Measurements from ENCODE around the gene RSRC1.
"Not testable (repeated sequence)": the region's sequence is repeated elsewhere in the genome, so short reads cannot be mapped to it uniquely, and the experiment has no call there.

Gene RSRC1

GRCh38 chr3:158330870-158331269 is 221.0 kb downstream of the RSRC1 start:
- H3K9me3 ChIP-seq (ENCODE audit: control insufficient read depth, low read length), result no peaks in the 10 kb centered on the region
- no peak overlapping the region for H3K27ac ChIP-seq
- no peak overlapping the region for H2AFZ ChIP-seq
- no peaks in the 10 kb centered on the region for H3K36me3 ChIP-seq (ENCODE audit: control insufficient read depth, insufficient read depth, low read length)
- H3K4me1 ChIP-seq, result no peaks in the 10 kb centered on the region
- no peaks in the 10 kb centered on the region for H3K79me2 ChIP-seq
- H3K4me2 ChIP-seq (ENCODE audit: low read length), result no peak overlapping the region
- no peak overlapping the region for H3K4me3 ChIP-seq (ENCODE audit: low read depth, low read length)
- H3K27me3 ChIP-seq (ENCODE audit: control insufficient read depth, insufficient read depth, low read length), result no peaks in the 10 kb centered on the region
- no peak overlapping the region for H3K9ac ChIP-seq
- TF ChIP-seq, protein P1, sequence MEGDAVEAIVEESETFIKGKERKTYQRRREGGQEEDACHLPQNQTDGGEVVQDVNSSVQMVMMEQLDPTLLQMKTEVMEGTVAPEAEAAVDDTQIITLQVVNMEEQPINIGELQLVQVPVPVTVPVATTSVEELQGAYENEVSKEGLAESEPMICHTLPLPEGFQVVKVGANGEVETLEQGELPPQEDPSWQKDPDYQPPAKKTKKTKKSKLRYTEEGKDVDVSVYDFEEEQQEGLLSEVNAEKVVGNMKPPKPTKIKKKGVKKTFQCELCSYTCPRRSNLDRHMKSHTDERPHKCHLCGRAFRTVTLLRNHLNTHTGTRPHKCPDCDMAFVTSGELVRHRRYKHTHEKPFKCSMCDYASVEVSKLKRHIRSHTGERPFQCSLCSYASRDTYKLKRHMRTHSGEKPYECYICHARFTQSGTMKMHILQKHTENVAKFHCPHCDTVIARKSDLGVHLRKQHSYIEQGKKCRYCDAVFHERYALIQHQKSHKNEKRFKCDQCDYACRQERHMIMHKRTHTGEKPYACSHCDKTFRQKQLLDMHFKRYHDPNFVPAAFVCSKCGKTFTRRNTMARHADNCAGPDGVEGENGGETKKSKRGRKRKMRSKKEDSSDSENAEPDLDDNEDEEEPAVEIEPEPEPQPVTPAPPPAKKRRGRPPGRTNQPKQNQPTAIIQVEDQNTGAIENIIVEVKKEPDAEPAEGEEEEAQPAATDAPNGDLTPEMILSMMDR (IDR thresholded peaks at IDR 0.05), result no peak

DNA sequence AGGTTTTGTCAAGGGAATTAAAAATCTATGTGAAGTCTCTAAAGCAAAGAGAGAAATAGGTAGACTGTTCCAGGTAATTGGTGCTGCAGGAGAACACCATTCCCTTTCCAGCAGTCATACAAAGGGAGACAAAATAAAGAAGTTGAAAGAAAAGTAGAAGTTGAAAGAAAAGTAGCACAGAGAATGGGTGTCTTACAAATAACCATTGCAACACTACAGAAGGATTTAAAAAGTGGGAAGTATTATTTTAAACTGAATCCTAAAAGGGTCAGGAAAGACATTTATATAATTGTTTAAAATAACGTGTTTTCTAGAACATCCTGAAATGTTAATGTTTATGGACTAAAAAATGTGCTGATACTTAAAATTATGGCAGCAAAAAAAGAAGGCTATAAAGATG is 223.8 kb downstream of the RSRC1 start:
- Histone ChIP-seq H3K4me1 (no peaks in the 10 kb centered on the region), H3K79me2 (no peaks in the 10 kb centered on the region), H3K9ac (no peak overlapping the region), H2AFZ (no peak overlapping the region), H3K27me3 (ENCODE audit: control insufficient read depth, insufficient read depth, low read length) (no peaks in the 10 kb centered on the region), H3K9me3 (ENCODE audit: control insufficient read depth, low read length) (no peaks in the 10 kb centered on the region), H3K27ac (no peak overlapping the region), H3K36me3 (ENCODE audit: control insufficient read depth, insufficient read depth, low read length) (no peaks in the 10 kb centered on the region), H3K4me2 (ENCODE audit: low read length) (no peak overlapping the region), H3K4me3 (ENCODE audit: low read depth, low read length) (no peak overlapping the region)
- TF ChIP-seq, protein P1 (IDR thresholded peaks at IDR 0.05), result no peak

DNA sequence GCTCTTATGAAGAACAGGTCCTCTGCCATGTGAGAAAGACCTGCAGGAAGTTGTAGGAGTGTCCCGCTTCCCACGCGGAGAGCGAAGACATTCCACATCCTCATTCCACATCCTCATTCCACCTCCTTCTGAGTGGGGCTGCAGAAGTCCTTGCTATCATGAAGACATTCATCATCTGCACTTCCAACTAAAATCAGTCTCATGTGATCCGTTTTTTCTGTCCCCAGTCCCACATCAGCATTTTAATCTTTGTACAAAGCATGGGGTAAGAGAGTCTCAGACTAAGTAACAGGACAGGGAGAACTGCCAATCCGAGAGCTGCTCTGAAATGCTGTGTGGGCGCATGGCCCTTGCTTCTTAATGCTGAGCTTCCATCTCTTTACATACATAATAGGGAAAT is 227.2 kb downstream of the RSRC1 start:
- Histone ChIP-seq H3K4me1 (no peaks in the 10 kb centered on the region), H3K27ac (no peak overlapping the region), H3K36me3 (ENCODE audit: control insufficient read depth, insufficient read depth, low read length) (no peaks in the 10 kb centered on the region), H3K27me3 (ENCODE audit: control insufficient read depth, insufficient read depth, low read length) (no peaks in the 10 kb centered on the region), H3K9ac (no peak overlapping the region), H3K9me3 (ENCODE audit: control insufficient read depth, low read length) (no peaks in the 10 kb centered on the region), H3K4me3 (ENCODE audit: low read depth, low read length) (no peak overlapping the region), H3K79me2 (no peaks in the 10 kb centered on the region), H2AFZ (no peak overlapping the region), H3K4me2 (ENCODE audit: low read length) (no peak overlapping the region)
- TF ChIP-seq, protein P1 (IDR thresholded peaks at IDR 0.05), result no peak

DNA sequence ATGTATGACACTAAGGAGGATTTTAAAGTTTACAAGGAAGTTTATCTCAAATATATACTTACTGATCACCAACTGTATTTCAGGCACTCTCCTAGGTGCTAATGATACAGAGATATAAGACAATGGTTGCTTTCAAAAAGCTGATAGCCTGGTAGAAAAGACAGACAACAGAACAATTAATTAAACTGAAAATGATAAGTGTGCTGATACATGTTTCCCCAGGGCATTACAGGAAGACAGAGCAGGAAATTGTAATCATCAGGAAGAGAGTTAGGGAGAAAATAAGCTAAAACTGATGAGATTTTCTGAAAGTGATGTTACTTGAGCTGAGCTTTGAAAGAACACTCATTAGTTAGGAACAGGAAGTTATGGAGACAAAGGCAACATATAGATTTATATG is 229.7 kb downstream of the RSRC1 start:
- no peak overlapping the region for H3K27ac ChIP-seq
- TF ChIP-seq, protein P1 (IDR thresholded peaks at IDR 0.05), result no peak
- H2AFZ ChIP-seq, result no peak overlapping the region

DNA sequence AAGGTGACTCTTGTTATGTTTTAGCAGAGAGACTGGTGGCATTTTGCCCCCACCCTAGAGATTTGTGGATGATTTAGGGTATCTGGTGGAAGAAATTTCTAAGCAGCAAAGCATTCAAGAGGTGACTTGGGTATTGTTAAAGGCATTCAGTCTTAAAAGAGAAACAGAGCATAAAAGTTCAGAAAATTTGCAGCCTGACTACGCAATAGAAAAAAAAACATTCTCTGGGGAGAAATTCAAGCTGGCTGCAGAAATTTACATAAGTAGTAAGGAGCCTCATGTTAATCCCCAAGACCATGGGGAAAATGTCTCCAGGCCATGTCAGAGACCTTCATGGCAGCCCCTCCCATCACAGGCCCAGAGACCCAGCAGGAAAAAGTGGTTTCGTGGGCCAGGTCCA is 231.1 kb downstream of the RSRC1 start:
- not testable (repeated sequence) for H3K4me2 ChIP-seq (ENCODE audit: low read length); H3K27me3 ChIP-seq (ENCODE audit: control insufficient read depth, insufficient read depth, low read length); H3K27ac ChIP-seq; H3K36me3 ChIP-seq (ENCODE audit: control insufficient read depth, insufficient read depth, low read length); H3K4me3 ChIP-seq (ENCODE audit: low read depth, low read length); H3K9me3 ChIP-seq (ENCODE audit: control insufficient read depth, low read length); H3K9ac ChIP-seq; H2AFZ ChIP-seq; H3K79me2 ChIP-seq; H3K4me1 ChIP-seq

More for the DNA sequence above, 229.7 kb downstream of the RSRC1 start:
- no peaks in the 10 kb centered on the region for H3K36me3 ChIP-seq (ENCODE audit: control insufficient read depth, insufficient read depth, low read length)
- no peaks in the 10 kb centered on the region for H3K27me3 ChIP-seq (ENCODE audit: control insufficient read depth, insufficient read depth, low read length)
- no peaks in the 10 kb centered on the region for H3K79me2 ChIP-seq
- no peak overlapping the region for H3K9ac ChIP-seq
- H3K4me1 ChIP-seq, result no peaks in the 10 kb centered on the region
- no peak overlapping the region for H3K4me3 ChIP-seq (ENCODE audit: low read depth, low read length)
- no peaks in the 10 kb centered on the region for H3K9me3 ChIP-seq (ENCODE audit: control insufficient read depth, low read length)
- H3K4me2 ChIP-seq (ENCODE audit: low read length), result no peak overlapping the region

All from parathyroid adenoma (tissue), 2 donors.